GM12872 (cell line): ENCODE data around the gene B9D1.

Experiments used
- TF ChIP-seq, protein P1 (sequence below): IDR thresholded peaks from 3 replicates; pipeline ENCODE4 v1.5.1; 2011; ENCODE audit warnings: low read depth, mild to moderate bottlenecking, low read length, moderate library complexity; ENCODE audit not compliant: insufficient read depth

Gene B9D1

DNA sequence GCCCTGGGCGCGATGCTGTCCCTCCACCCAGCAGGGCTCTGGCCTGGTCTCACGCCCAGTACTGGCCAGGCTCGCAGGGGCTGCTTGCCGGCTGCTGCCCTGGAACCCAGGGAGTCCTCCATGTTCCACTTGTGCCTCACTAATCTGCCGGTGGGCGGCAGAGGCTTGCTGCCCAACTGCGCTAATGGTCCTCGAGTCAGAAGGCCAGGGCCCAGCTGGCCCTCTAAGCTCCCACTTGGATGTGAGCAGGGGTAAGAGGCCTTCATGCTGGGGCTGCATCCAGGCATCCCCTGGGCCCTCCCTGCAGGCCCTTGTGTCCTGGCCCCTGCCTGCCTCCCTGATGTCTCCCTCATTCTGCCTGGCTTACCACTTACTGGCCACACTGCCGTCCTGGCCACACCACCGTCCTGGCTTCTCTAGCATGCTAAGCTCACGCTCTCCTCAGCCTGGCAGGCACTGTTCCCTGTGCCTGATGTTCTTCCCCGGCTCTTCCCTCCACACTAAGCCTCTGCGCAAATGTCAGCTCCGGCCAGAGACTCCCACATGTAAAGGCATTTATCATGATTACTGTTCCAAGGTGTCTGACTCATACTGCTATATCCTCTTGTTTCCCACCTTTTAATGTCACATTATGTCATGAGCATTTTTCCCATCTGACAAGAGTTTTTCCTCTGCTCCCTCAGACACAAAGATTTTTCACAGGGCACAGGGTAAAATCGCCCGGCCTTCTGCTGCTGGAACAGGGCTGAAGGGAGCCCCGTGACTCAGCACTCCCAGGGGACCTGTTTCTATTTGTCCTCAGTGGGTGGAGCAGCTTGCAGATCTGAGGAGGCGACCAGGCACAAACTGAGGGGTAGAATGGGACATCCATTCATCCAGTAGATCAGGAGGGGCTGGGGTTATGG is 15.9 kb downstream of the B9D1 start:
- TF ChIP-seq, protein P1, sequence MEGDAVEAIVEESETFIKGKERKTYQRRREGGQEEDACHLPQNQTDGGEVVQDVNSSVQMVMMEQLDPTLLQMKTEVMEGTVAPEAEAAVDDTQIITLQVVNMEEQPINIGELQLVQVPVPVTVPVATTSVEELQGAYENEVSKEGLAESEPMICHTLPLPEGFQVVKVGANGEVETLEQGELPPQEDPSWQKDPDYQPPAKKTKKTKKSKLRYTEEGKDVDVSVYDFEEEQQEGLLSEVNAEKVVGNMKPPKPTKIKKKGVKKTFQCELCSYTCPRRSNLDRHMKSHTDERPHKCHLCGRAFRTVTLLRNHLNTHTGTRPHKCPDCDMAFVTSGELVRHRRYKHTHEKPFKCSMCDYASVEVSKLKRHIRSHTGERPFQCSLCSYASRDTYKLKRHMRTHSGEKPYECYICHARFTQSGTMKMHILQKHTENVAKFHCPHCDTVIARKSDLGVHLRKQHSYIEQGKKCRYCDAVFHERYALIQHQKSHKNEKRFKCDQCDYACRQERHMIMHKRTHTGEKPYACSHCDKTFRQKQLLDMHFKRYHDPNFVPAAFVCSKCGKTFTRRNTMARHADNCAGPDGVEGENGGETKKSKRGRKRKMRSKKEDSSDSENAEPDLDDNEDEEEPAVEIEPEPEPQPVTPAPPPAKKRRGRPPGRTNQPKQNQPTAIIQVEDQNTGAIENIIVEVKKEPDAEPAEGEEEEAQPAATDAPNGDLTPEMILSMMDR, result no peak

DNA sequence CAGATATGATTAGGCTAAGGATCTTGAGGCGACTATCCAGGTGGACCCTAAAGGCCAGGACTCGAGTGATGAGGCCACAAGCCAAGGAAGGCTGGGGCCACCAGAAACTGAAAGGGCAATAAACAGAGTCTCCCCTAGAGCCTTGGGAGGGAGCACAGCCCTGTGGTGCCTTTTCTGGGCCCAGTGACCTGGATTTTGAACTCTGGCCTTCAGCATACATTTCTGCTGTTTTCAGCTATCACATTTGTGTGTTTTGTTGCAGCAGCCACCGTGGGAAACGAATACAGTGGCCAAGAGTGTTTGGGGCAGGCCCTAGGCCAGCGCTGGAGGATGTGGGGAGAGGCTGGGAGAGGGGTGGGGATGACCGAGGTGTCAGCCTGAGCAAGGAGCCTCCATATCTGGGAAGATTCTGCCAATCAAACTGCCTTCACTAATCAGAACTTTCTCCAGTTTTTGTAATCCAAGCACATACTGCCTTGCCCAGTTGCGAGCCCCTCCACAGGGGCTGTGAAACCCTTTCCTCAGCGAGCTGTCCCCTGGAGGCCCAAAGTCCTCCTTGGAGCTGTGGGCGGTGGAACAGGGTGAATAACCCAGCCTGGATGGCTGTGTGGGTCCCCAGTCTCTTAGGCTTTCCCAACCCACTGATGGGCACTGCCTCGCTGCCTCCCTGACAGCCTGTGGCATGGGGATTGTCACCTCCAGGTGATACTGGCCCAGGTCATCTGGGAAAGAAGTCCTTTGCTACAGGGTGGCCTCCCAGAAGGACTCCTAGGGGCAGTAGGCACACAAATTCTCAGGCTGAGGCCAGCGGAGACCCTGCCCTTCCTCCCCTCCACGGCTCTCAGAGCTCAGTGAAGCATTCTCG is 16.8 kb downstream of the B9D1 start:
- TF ChIP-seq, protein P1, result no peak

DNA sequence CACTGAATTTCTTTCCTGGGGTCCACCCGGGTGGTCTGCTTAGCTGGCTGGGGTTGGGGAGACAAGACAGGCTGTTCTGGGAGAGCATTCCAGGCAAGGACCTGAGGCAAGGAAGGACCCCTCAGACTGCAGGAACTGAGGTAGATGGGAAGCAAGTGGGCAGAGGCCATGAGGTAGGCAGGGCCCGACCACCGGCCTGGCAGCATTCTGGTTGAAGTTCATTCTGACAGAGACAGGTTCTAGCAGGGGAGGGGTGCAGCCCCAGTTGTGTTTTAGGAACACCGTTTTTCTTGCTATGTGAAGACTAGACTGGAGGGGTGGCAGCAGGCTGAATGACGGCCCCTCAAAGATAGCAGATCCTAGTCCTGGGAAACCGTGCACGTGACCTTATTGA is 17.5 kb downstream of the B9D1 start:
- TF ChIP-seq, protein P1, result no peak

DNA sequence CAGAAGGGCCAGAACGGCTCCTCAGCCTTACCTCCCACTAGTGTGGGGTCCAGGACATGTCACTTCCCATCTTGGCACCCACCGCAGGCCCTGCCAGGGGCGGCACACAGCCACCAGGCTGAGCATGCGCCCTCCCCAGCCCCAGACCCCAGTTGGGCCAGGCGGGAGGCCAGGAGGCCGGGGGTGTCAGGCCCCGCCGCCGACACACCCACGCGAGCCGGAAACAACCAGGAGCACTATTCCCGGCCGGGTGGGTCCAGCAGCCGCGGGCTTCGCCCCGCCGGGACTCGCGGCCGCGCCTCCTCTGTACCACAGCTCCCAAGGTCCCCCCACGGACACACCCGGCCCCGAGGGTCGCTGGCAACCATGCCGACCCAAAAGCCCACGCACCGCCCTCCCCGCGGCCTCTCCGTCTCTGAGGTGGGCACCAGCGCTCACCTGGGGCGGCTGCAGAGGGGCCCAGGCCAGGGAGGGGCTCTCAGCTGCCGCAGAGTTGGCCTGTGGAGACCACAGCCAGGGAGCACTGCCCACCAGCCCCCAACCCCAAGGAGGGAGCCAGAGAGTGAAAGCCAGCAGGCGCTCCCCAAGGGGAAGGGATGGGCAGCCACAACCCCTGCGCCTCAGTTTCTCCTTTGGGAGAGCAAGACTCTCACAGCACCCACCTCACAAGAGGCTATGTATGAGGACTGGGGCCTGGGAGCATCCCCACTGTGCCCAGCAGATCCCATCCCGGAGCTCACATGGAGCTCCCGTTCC is 18.0 kb downstream of the B9D1 start:
- TF ChIP-seq, protein P1, result no peak

- TF ChIP-seq, protein P1, result no peak
These were observed 18.8 kb downstream of the B9D1 start for GRCh38 chr17:19343671-19344151.

DNA sequence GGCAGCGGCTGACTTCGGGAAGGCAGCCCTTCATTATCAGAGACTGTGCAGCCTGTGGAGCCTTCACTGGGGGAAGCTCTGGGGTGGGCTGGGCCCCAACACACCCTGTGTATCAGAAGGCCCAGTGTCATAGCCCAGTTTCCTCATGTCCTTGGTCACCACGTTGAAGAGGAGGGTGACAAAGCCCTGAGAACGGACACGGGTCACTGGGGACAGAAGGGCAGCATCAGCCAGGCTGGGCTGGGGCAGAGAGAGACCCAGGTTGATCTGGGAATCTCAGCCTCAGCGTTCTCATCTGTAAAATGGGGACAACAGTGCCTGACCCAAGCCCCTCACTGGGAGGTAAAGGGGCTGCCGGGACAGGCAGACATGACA is 19.3 kb downstream of the B9D1 start:
- TF ChIP-seq, protein P1, result no peak
